Mononuclear cell (primary cell): Measurements from ENCODE around the gene KIF26B. TPM values are rescaled to one million over a fixed set of nuclear protein-coding genes. Genes with fewer than 3 reads are reported as not detected.
"Not testable (repeated sequence)": the region's sequence is repeated elsewhere in the genome, so short reads cannot be mapped to it uniquely, and the experiment has no call there.

ENCODE experiments used
- H3K27me3 ChIP-seq: 2 replicates; pipeline ENCODE4 v1.6.0; 2011; ENCODE audit warnings: low read length, control low read depth; ENCODE audit not compliant: insufficient read depth
- H3K4me1 ChIP-seq: 2 replicates; pipeline ENCODE4 v1.5.1; 2011; ENCODE audit warnings: mild to moderate bottlenecking, low read length, control low read depth; ENCODE audit not compliant: insufficient read depth
- H3K4me3 ChIP-seq: 2 replicates; pipeline ENCODE4 v1.5.1; 2011; ENCODE audit warnings: mild to moderate bottlenecking, low read length, moderate library complexity
- H3K9me3 ChIP-seq: 2 replicates; pipeline ENCODE4 v1.5.1; 2011; ENCODE audit warnings: low read depth, mild to moderate bottlenecking, control low read depth, low read length
- total RNA-seq: library from RNA; depleted of rRNA; stranded (reverse); fragments of >200 nt; gene quantifications from one replicate; pipeline ENCODE4 v1.2.3, GENCODE V29; 2012

KIF26B gene
- total RNA-seq, 1 donor, result 0.31 TPM

DNA sequence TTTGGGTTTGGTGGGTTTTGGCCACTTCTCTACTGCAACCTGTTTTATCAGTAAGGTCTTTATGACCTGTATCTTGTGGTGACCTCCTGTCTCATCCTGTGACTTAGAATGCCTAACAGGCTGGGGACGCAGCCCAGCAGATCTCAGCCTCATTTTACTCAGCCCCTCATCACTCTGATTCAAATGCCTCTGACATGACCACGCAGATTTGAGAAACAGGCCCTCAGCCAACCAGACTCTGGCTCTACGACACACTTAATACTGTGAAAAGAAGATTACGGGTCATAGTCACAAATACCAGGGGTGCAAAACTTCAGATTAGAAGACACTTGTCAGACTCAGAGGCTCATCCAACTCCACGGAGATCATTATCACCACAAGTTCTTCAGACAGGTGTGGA lies 28.3 kb upstream of the KIF26B start:
- no peak overlapping the region for H3K4me3 ChIP-seq
- H3K27me3 ChIP-seq, result no peaks in the 10 kb centered on the region
- H3K4me1 ChIP-seq, result no peaks in the 10 kb centered on the region
- H3K9me3 ChIP-seq, result no peaks in the 10 kb centered on the region

DNA sequence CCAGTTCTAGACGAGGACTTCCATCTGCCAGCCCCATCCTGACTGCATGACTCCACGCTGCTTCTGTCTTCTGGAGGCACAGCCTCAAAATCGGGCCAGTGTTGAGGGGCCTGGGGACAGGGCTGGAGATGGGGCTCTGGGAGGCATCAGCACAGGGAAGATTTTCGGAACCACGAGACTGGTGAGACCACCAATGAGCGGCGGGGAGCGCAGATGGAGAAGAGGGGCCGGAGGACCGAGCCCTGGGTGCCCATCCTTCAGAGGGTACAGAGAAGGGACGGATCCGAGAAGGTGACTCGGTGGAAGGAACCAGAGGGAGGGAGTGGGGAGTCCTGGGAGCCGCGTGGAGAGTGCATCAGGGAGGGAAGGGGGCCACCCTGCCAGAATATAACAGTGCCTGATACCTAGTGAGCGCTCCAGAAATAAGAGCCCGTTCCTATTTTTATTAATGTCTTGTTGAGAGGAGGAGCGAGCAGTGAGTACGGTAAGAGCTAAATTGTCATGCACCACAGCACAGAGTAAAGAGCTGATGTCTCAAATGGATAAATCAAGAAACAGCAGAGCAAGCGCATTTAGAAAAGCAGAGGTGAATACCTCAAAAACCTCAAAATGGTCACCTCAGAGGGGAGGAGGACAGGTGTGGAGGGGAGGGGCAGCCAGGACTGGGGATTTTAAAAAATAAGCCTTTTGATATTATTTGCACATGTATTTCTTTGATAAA lies 26.2 kb upstream of the KIF26B start:
- H3K27me3 ChIP-seq, result no peaks in the 10 kb centered on the region
- no peaks in the 10 kb centered on the region for H3K4me1 ChIP-seq
- no peaks in the 10 kb centered on the region for H3K9me3 ChIP-seq
- H3K4me3 ChIP-seq, result no peak overlapping the region

DNA sequence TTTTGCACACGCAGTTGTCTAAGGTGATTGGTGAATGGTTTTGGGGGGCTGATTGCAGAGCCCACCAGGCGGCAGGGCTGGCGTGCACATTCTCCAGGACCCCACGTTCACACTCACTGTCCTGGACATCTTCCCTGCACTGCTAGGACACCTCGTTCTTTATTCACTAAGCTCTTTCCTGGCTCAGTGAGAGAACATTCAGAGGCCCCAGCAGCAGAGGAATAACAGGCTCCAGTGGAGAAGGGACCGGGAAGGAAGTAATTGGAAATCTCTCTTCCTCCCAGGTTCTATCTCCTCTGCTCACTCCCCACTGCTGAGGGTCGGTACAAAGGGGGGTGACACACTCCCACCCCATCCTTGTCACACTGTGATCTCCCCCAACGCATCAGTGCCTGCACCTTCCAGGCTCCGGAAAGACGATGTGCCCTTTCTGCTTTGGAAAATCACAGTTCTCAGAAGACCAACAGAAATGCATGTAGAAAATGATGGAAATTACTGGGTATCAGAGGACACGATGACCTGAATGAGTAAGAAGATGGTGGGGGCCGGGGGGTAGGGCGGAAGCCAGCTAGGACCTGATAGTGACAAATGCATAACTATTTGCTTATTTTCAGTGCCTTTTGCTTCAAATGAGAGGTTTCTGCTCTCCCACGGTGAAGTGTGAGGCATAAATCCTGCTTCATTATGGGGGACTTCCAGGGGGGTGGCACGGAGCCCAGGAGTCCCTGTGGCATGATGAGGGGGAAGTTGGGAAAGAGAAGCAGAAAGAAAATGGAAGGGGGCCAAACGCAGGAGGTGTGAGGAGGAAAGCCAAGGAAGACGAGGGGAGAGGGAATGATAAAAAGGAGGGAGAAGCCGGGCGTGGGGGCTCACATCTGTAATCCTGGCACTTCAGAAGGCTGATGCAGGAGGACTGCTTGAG lies 25.2 kb upstream of the KIF26B start:
- Histone ChIP-seq H3K9me3 (no peaks in the 10 kb centered on the region), H3K4me1 (no peaks in the 10 kb centered on the region), H3K4me3 (no peak overlapping the region), H3K27me3 (no peaks in the 10 kb centered on the region)

DNA sequence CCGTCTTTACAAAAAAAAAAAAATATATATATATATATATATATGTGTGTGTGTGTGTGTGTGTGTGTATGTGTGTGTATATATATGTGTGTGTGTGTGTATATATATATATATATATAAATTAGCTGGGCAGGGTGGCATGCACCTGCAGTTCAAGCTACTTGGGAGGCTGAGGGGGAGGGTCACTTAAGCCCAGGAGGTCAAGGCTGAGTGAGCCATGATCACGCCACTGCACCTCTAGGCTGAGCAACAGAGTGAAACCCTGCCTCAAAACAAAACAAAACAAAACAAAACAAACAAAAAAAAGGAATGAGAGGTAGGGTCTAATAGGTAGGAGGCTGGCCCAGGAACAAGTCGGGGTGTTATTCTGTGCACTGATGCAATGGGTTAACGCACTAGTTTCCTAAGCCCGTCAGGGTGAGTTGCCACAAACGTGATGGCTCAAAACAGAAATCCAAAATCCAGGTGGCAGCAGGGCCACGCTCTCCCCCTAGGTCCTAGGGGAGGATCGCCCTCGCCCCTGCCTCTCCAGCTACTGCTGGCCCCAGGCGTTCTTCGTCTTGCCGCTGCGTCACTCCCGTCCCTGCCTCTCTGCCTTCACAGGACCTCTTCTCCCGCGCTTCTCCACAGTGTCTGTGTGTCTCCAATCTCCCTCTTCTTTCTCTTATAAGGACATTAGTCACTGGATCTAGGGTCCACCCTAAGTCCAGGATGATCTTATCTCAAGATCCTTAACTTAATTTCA lies 24.3 kb upstream of the KIF26B start:
- not testable (repeated sequence) for H3K4me3 ChIP-seq, H3K4me1 ChIP-seq, H3K9me3 ChIP-seq, H3K27me3 ChIP-seq

DNA sequence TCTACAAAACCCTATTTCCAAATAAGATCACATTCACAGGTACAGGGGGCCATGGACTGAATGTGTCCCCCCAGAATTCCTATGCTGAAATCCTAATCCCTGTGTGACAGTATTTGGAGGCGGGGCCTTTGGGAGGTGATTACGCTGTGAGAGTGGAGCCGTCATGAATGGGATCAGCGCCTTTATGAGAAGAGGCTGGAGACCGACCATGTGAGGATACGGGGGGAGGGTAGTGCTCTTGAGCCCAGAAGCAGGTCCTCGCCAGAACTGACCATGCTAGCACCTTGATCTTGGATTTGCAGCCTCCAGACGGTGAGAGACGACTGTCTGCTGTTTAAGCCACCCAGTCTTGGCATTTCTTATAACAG lies 23.8 kb upstream of the KIF26B start:
- Histone ChIP-seq H3K4me3 (no peak overlapping the region), H3K27me3 (no peaks in the 10 kb centered on the region), H3K9me3 (no peaks in the 10 kb centered on the region), H3K4me1 (no peaks in the 10 kb centered on the region)

DNA sequence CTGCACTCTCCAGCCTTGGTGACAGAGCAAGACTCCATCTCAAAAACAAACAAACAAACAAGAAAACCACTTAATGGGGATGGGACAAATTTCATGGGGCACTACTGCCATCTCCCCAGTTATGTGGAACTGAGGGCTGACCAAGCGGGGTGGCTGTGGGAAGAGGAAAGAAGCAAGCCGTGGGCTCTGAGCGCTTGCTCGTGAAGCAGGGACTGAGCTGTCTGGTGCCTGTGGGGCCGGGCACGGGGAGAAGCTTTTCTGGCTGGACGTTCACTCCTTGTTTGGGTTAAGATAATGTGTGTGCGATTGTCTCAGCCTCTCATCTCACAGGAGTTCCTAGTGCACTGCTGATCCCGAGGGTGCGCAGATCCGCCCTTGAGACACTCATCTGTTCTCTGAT lies 22.0 kb upstream of the KIF26B start:
- Histone ChIP-seq H3K9me3 (no peaks in the 10 kb centered on the region), H3K4me3 (no peak overlapping the region), H3K4me1 (no peaks in the 10 kb centered on the region), H3K27me3 (no peaks in the 10 kb centered on the region)

DNA sequence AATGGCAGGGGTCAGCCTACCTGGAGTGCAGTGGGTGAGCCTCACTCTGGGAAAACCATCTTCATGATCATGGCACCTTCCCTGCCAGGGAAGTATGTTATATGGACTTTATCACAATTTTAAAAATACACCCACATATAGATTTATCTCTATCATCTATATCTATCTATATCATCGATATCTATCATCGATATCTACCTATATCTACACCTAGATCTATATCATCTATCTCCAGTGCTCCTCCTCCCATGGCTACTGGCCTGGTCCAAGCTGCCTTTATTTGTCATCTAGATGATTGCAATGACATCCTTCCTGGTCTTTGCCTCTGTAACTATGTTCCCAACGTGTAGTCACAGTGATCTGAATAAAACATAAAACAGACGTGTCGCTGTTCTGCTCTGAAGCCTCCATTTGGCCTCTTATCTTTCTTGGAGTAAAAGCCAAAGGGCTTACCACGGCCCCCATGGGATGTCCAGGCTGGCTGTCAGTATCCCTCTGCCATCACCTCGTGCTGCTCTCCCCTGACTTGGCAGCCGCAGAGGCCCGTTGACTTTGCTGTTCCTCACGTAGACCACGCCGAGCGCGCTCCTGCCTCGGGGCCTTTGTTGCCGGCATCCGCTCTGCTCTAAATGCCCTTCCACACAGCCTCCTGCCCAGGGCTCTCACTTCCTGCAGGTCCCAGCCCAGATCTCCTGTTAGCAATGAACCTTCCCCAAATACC lies 20.6 kb upstream of the KIF26B start:
- H3K27me3 ChIP-seq, result no peaks in the 10 kb centered on the region

DNA sequence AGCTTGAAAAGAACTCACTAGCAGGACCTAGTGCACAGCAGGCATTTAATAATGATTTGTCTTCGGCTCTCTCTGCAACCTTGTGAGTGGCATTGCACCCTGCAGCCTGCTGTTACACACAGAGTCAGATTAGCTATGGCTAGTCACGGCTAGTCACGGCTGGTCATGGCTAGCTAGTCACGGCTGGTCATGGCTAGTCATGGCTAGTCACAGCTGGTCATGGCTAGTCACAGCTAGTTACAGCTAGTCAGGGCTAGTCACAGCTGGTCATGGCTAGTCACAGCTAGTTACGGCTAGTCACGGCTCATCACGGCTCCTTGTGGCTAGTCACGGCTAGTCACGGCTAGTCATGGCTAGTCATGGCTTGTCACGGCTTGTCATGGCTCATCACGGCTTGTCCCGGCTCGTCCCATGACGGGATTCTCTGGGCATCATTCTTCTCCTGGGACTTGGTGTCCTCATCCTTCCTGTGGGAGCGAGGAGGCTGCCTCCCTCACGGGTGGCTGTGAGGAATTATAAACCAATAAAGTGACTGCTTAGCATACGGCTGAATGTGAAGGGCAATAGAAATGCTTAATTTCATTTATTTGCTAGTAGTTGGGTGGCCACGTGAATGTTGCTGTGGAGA lies 12.5 kb upstream of the KIF26B start:
- Histone ChIP-seq H3K4me1 (no peaks in the 10 kb centered on the region), H3K4me3 (no peak overlapping the region), H3K9me3 (no peaks in the 10 kb centered on the region), H3K27me3 (no peaks in the 10 kb centered on the region)

More for the DNA sequence above, 20.6 kb upstream of the KIF26B start:
- H3K4me1 ChIP-seq, result no peaks in the 10 kb centered on the region
- no peak overlapping the region for H3K4me3 ChIP-seq
- H3K9me3 ChIP-seq, result no peaks in the 10 kb centered on the region

DNA sequence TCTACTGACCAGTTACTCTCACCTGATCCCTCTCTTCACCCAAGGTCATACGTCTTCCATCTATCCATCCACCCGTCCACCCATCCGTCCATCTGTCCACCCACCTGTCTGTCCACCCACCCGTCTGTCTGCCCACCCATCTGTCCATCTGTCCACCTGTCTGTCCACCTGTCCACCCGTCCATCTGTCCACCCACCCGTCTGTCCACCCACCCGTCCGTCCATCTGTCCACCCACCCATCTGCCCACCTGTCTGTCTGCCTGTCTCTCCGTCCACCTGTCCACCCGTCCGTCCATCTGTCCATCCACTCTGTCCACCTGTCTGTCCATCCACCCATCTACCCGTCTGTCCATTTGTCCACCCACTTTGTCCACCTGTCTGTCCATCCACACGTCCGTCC lies 11.8 kb upstream of the KIF26B start:
- Histone ChIP-seq H3K4me1 (no peaks in the 10 kb centered on the region), H3K4me3 (no peak overlapping the region), H3K27me3 (no peaks in the 10 kb centered on the region), H3K9me3 (no peaks in the 10 kb centered on the region)

DNA sequence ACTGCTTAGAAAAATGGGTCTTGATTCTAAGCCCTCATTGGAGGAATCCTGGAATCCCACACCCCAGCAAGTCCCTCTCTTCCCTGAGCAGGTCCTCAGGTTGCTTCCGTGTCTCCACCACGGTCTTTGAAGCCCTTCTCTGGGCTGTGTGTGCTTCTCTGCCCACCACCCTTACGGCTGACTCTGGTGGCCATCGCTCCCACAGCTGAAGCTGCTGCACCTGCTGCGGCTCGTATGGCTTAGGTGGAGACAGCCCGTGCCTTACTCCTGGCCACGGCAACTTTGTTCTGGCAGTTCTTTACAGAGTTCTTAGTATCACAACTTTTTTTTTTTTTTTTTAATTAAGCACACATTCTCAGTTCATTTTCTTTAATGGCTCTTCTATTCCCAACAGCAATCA lies 10.9 kb upstream of the KIF26B start:
- H3K27me3 ChIP-seq, result no peaks in the 10 kb centered on the region
- H3K4me1 ChIP-seq, result no peaks in the 10 kb centered on the region
- no peak overlapping the region for H3K4me3 ChIP-seq

DNA sequence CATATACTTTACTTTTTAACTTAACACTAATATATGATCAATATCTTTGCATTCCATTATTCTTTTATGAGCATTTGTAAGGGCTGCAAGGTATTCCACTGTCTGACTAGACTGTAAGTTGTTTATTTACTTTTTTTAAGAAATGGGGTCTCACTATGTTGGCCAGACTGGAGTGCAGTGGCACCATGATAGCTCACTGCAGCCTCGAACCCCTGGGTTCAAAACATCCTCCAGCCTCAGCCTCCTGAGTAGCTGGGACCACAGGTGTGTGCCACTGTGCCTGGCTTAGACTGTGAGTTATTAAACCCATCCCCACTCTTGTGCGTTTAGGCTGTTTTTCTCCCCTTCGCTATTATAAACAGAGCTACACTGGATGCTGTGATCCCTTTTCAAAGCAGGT lies 6.7 kb upstream of the KIF26B start:
- Histone ChIP-seq H3K4me1 (peaks cover under 1% of the 10 kb centered on the region), H3K4me3 (no peak overlapping the region), H3K27me3 (peaks cover 29% of the 10 kb centered on the region), H3K9me3 (no peaks in the 10 kb centered on the region)

More for the DNA sequence above, 10.9 kb upstream of the KIF26B start:
- no peaks in the 10 kb centered on the region for H3K9me3 ChIP-seq

DNA sequence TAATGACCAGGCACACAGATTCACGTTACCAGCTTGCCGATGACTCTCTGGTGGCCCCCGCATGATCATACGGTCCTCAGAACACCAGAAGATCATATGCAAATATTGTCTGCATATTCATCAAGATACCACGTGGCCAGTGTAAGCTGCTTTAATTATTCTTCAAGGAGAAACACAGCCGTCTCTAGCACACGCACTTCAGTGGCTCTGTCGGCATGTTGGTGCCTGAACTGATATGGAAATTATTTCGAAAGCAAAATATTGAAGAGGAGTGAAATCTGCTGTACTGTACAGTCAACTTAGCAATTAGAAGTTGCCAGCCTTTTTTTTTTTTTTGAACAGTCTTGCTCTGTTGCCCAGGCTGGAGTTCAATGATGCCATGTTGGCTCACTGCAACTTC lies 5.9 kb upstream of the KIF26B start:
- Histone ChIP-seq H3K27me3 (peaks cover 37% of the 10 kb centered on the region), H3K9me3 (no peaks in the 10 kb centered on the region), H3K4me3 (no peak overlapping the region), H3K4me1 (peaks cover 8% of the 10 kb centered on the region)

DNA sequence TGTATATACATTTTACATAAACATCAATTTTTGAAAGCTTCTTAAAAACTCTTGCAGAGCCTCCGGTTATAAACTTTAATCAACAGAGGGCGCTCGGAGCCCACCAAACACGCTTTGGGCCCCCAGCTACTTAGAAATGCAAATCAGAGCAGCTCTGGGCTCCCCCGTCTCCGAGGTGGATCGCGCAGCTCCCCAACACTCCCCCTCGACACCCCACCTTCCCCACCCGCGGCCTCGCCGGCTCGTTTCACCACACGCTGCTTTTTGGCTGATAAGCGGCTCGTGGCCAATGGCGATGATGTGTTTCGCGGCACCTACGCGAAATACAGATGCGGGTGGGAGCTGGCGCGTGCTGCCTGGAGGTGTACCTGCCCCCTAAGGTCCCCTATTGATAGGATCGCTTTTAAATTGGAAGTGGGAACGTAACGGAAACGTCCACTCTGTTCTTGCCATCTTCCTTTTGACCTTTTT lies 1.7 kb upstream of the KIF26B start:
- Histone ChIP-seq H3K4me1 (peaks cover 43% of the 10 kb centered on the region), H3K4me3 (peak overlapping the region; percentile 20), H3K9me3 (no peaks in the 10 kb centered on the region), H3K27me3 (peaks cover 72% of the 10 kb centered on the region)
